Stimulated activated naive B cell treated with anti-CD40 and anti-IgM and Interleukin-4, amounts not matched to agents 10 μg/mL and 1 μg/mL and 100 μg/mL, for 72 hours (primary cell): ENCODE measurements around the gene TRRAP.

Experiments
- ATAC-seq, 2 donors: fragments of 150-1000 bp; cut with Tn5 transposase; replicated peaks; 2 replicates each; pipeline ENCODE4 v1.10.0; 2021; ENCODE audit warnings: moderate library complexity in 1 of 2
- DNase-seq: peaks from one replicate; pipeline ENCODE4 v3.0.0; 2021
- H3K27ac Mint-ChIP-seq: one replicate; pipeline ENCODE4 v1.8.0; 2022; ENCODE audit warnings: mild to moderate bottlenecking, mixed read lengths
- H3K27me3 Mint-ChIP-seq, 2 donors: one replicate each; pipeline ENCODE4 v1.8.0; 2022; ENCODE audit warnings: mixed read lengths in 2 of 2
- H3K36me3 Mint-ChIP-seq, 2 donors: one replicate each; pipeline ENCODE4 v1.8.0; 2022; ENCODE audit warnings: mixed read lengths in 2 of 2, mild to moderate bottlenecking in 1 of 2
- H3K4me1 Mint-ChIP-seq, 2 donors: one replicate each; pipeline ENCODE4 v1.8.0; 2022; ENCODE audit warnings: mixed read lengths in 2 of 2, mild to moderate bottlenecking in 1 of 2
- H3K4me3 Mint-ChIP-seq, 2 donors: one replicate each; pipeline ENCODE4 v1.8.0; 2022; ENCODE audit warnings: mild to moderate bottlenecking in 2 of 2, mixed read lengths in 2 of 2, moderate library complexity in 1 of 2
- H3K9me3 Mint-ChIP-seq, 2 donors: one replicate each; pipeline ENCODE4 v1.8.0; 2022; ENCODE audit warnings: mixed read lengths in 2 of 2, mild to moderate bottlenecking in 1 of 2

TRRAP gene

GRCh38 chr7:98855610-98856422 lies 22.5 kb upstream of the TRRAP start:
- no peak overlapping the region for H3K4me3 Mint-ChIP-seq
- ATAC-seq, result no peak

DNA sequence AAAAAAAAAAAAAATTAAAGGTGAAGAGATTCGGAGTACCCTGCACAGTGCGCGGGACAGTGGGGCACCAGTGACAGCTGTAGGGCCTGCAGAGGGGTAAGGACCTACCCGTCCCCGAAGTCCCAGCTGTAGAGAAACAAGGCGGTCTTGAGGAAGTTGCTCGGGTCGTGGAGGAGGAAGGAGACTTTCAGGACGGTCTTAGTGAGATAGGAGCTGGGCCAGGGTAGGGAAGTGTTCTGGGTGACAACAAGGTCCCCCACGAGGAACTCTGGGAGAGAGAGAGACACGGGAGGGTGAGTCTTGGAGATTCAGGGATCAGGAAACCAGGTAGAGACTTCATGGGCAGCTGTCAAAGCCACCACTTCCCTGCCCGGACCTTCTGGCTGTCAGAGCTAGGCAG lies 18.3 kb upstream of the TRRAP start:
- H3K27ac Mint-ChIP-seq, result peak overlapping the region; percentile 9
- ATAC-seq, result no peak

More at GRCh38 chr7:98855610-98856422, 22.5 kb upstream of the TRRAP start:
- H3K27me3 Mint-ChIP-seq, result peaks cover 43 to 44% of the 10 kb centered on the region in 2 donors
- H3K9me3 Mint-ChIP-seq, result peaks cover 0 to 2% of the 10 kb centered on the region in 2 donors
- H3K27ac Mint-ChIP-seq, result no peak overlapping the region
- H3K4me1 Mint-ChIP-seq, result no peaks in the 10 kb centered on the region
- DNase-seq, result no peak
- H3K36me3 Mint-ChIP-seq, result peaks cover 0 to 8% of the 10 kb centered on the region in 2 donors

DNA sequence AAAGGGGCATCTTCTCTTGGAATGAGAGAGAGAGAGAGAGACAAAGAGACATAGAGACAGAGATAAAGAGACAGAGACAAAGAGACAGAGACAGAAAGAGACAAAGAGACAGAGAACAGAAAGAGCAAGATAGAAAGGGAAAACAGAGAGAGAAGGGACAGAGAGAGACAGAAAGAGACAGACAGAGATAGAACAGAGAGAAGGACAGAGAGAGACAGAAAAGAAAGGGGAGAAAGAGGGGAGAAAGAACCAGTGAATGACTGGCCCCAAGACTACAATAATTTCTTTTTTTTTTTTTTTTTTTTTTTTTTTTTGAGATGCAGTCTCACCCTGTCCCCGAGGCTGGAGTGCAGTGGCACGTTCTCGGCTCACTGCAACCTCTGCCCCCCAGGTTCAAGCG lies 16.1 kb upstream of the TRRAP start:
- peaks cover 37 to 56% of the 10 kb centered on the region in 2 donors for H3K27me3 Mint-ChIP-seq
- DNase-seq, result no peak

More for the DNA sequence above, 18.3 kb upstream of the TRRAP start:
- H3K9me3 Mint-ChIP-seq, result no peaks in the 10 kb centered on the region
- H3K27me3 Mint-ChIP-seq, result peaks cover 39 to 53% of the 10 kb centered on the region in 2 donors
- H3K4me1 Mint-ChIP-seq, result no peaks in the 10 kb centered on the region
- no peak overlapping the region for H3K4me3 Mint-ChIP-seq
- peaks cover 0 to 4% of the 10 kb centered on the region in 2 donors for H3K36me3 Mint-ChIP-seq
- DNase-seq, result no peak

GRCh38 chr7:98862716-98863420 lies 15.5 kb upstream of the TRRAP start:
- DNase-seq, result no peak
- Mint-ChIP-seq H3K9me3 (no peaks in the 10 kb centered on the region), H3K4me3 (no peak overlapping the region), H3K27ac (no peak overlapping the region), H3K27me3 (peaks cover 42 to 59% of the 10 kb centered on the region in 2 donors), H3K4me1 (no peaks in the 10 kb centered on the region), H3K36me3 (peaks cover 0 to 4% of the 10 kb centered on the region in 2 donors)
- no peak for ATAC-seq

More for the DNA sequence above, 16.1 kb upstream of the TRRAP start:
- ATAC-seq, result no peak
- no peaks in the 10 kb centered on the region for H3K9me3 Mint-ChIP-seq
- H3K4me1 Mint-ChIP-seq, result no peaks in the 10 kb centered on the region
- H3K27ac Mint-ChIP-seq, result no peak overlapping the region
- peaks cover 0 to 4% of the 10 kb centered on the region in 2 donors for H3K36me3 Mint-ChIP-seq
- no peak overlapping the region for H3K4me3 Mint-ChIP-seq

- peaks cover 0 to 4% of the 10 kb centered on the region in 2 donors for H3K36me3 Mint-ChIP-seq
- peaks cover 42 to 55% of the 10 kb centered on the region in 2 donors for H3K27me3 Mint-ChIP-seq
- DNase-seq (no peak), ATAC-seq (no peak)
- no peak overlapping the region for H3K27ac Mint-ChIP-seq
- no peak overlapping the region for H3K4me3 Mint-ChIP-seq
- H3K9me3 Mint-ChIP-seq, result no peaks in the 10 kb centered on the region
- no peaks in the 10 kb centered on the region for H3K4me1 Mint-ChIP-seq
Observed at GRCh38 chr7:98863601-98864000, 14.7 kb upstream of the TRRAP start.

DNA sequence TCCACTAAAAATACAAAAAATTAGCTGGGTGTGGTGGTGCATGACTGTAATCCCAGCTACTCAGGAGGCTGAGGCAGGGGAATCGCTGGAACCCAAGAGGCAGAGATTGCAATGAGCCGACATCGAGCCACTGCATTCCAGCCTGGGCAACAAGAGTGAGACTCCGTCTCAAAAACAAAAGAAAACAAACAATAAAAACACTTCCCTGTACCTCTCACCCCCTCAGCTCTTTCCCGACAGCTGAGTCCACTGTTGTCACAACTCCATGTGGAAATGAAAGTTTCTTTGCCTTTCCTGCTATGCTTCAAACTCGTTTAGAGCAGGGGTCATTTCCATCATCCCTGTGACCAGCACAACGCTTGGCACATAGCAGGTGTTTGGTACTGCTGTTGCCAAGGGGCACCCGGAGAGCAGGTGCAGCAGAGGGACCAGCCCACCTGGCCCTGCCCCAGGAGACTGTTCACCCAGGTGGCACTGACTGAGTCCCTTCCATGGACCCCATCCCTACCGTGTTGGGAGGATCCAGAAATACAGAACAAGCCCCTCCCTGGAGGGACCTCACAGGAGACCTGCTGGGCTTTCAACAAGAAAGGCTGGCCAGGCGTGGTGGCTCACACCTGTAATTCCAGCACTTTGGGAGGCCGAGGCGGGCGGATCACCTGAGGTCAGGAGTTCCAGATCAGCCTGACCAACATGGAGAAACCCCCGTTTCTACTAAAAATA lies 13.4 kb upstream of the TRRAP start:
- H3K36me3 Mint-ChIP-seq, result peaks cover 0 to 3% of the 10 kb centered on the region in 2 donors
- no peaks in the 10 kb centered on the region for H3K9me3 Mint-ChIP-seq
- peaks cover 32 to 45% of the 10 kb centered on the region in 2 donors for H3K27me3 Mint-ChIP-seq
- peaks cover 4 to 6% of the 10 kb centered on the region in 2 donors for H3K4me1 Mint-ChIP-seq
- DNase-seq, result no peak
- H3K27ac Mint-ChIP-seq, result no peak overlapping the region
- ATAC-seq, result no peak
- no peak overlapping the region for H3K4me3 Mint-ChIP-seq

- no peak overlapping the region for H3K4me3 Mint-ChIP-seq
- no peak for ATAC-seq
- peaks cover 6 to 19% of the 10 kb centered on the region in 2 donors for H3K4me1 Mint-ChIP-seq
- H3K36me3 Mint-ChIP-seq, result no peaks in the 10 kb centered on the region
- no peak for DNase-seq
- peaks cover 25 to 36% of the 10 kb centered on the region in 2 donors for H3K27me3 Mint-ChIP-seq
- no peak overlapping the region for H3K27ac Mint-ChIP-seq
- H3K9me3 Mint-ChIP-seq, result no peaks in the 10 kb centered on the region
Observed at GRCh38 chr7:98866351-98866750, 12.0 kb upstream of the TRRAP start.

- Mint-ChIP-seq H3K9me3 (no peaks in the 10 kb centered on the region), H3K4me1 (peaks cover 6 to 19% of the 10 kb centered on the region in 2 donors), H3K27me3 (peaks cover 25 to 36% of the 10 kb centered on the region in 2 donors), H3K4me3 (no peak overlapping the region), H3K36me3 (no peaks in the 10 kb centered on the region), H3K27ac (no peak overlapping the region)
- ATAC-seq, result no peak
- DNase-seq, result no peak
Observed at GRCh38 chr7:98866765-98867164, 11.6 kb upstream of the TRRAP start.

GRCh38 chr7:98868450-98868849 lies 9.9 kb upstream of the TRRAP start:
- peaks cover 19 to 30% of the 10 kb centered on the region in 2 donors for H3K27me3 Mint-ChIP-seq
- H3K9me3 Mint-ChIP-seq, result no peaks in the 10 kb centered on the region
- peaks cover 6 to 19% of the 10 kb centered on the region in 2 donors for H3K4me1 Mint-ChIP-seq
- H3K4me3 Mint-ChIP-seq, result no peak overlapping the region
- ATAC-seq (no peak), DNase-seq (no peak)
- H3K27ac Mint-ChIP-seq, result no peak overlapping the region
- no peaks in the 10 kb centered on the region for H3K36me3 Mint-ChIP-seq

GRCh38 chr7:98869027-98869596 lies 9.2 kb upstream of the TRRAP start:
- Mint-ChIP-seq H3K4me1 (peaks cover 6 to 19% of the 10 kb centered on the region in 2 donors), H3K4me3 (peak overlapping the region; percentile 74 to 82), H3K27me3 (peaks cover 15 to 23% of the 10 kb centered on the region in 2 donors), H3K36me3 (no peaks in the 10 kb centered on the region), H3K27ac (peak overlapping the region; percentile 47), H3K9me3 (no peaks in the 10 kb centered on the region)
- ATAC-seq (peak; percentile 5 to 12), DNase-seq (peak; percentile 49)

DNA sequence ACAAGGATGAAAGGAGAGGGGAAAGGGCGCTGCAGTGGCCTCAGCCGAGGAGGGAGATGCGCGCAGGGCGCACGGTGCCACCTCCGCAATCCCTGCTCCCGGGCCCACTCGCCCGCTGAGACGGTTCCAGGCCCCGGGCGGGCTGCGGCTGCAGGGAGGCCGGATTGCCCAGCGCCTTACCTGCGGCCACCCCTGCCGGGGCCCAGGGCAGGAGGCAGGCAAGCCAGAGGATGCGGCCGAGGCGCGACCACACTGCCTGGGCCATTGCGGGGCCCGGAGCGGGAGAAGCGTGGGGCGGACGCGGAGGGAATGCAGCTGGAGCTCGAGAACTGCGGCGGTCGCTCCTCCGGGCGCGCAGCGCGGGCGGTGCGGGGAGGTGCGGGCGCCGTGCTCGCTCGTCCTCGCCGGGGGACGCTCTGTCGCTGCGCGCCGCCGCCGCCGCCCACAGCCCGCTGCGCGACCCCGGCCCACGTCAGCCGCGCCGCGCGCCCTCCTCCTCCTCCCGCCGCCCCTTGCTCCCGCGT lies 8.7 kb upstream of the TRRAP start, which contains the start of gene TMEM130:
TSS of gene TMEM130 (minus strand) at position 418 of the 524 bp plus-strand sequence. CDS start at position 265, 153 bp downstream.
- no peaks in the 10 kb centered on the region for H3K36me3 Mint-ChIP-seq
- ATAC-seq (peak; percentile 24 to 26), DNase-seq (peak; percentile 21)
- peak within 1 kb of the TSS; percentile 82 to 84 for H3K4me3 Mint-ChIP-seq
- H3K27me3 Mint-ChIP-seq, result peaks cover 15 to 19% of the 10 kb centered on the region in 2 donors
- peaks cover 6 to 19% of the 10 kb centered on the region in 2 donors for H3K4me1 Mint-ChIP-seq
- peak within 1 kb of the TSS; percentile 83 for H3K27ac Mint-ChIP-seq
- no peaks in the 10 kb centered on the region for H3K9me3 Mint-ChIP-seq

DNA sequence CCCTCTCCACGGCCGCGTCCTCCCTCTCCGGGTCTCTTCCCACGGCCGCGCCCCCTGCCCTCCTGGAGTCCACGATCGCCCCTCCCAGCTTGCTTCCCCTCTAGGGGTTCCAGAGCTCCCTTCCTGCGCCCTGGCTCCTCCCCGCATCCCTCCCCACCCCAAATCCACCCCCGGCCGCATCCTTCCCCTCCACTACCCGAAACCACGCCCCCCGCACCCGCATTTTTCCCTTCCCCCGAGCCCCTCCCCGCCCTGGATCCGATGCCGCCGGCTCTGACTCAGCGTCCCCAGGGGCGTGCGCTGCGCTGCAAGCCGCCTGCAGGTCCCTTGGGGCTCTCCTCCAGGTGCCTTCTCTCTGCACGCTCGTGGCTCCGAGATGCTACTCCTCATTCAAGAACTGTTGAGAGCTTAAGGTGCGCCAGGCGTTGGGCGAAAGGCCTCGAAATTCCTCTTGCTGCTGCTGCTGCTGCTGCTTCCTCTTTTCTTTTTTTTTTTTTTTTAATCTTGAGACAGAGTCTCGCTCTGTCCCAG lies 8.1 kb upstream of the TRRAP start:
- no peaks in the 10 kb centered on the region for H3K36me3 Mint-ChIP-seq
- peak; percentile 93 to 95 for ATAC-seq
- H3K4me1 Mint-ChIP-seq, result peaks cover 6 to 19% of the 10 kb centered on the region in 2 donors
- peak; percentile 89 for DNase-seq
- H3K4me3 Mint-ChIP-seq, result peak overlapping the region; percentile 82 to 84
- H3K27me3 Mint-ChIP-seq, result peaks cover 11 to 13% of the 10 kb centered on the region in 2 donors
- H3K27ac Mint-ChIP-seq, result peak overlapping the region; percentile 83
- no peaks in the 10 kb centered on the region for H3K9me3 Mint-ChIP-seq

GRCh38 chr7:98870807-98871491 lies 7.4 kb upstream of the TRRAP start:
- no peaks in the 10 kb centered on the region for H3K36me3 Mint-ChIP-seq
- no peak for ATAC-seq
- H3K4me1 Mint-ChIP-seq, result peaks cover 6 to 19% of the 10 kb centered on the region in 2 donors

More at GRCh38 chr7:98870807-98871491, 7.4 kb upstream of the TRRAP start:
- H3K4me3 Mint-ChIP-seq, result peak overlapping the region in 1 of 2 donors; percentile 82
- H3K27me3 Mint-ChIP-seq, result peaks cover 11% of the 10 kb centered on the region in 2 donors
- no peaks in the 10 kb centered on the region for H3K9me3 Mint-ChIP-seq
- no peak for DNase-seq
- no peak overlapping the region for H3K27ac Mint-ChIP-seq
